Placental epithelial cell (primary cell): ENCODE measurements around the gene UPK1B. TPM values are rescaled to one million over a fixed set of nuclear protein-coding genes. Genes with fewer than 3 reads are reported as not detected.

Experiments used
- total RNA-seq: library from RNA; depleted of rRNA; stranded (reverse); fragments of >200 nt; gene quantifications from 2 replicates; pipeline ENCODE4 v1.2.3, GENCODE V29; 2012

The UPK1B gene
- 54.6 and 345 TPM in 2 replicates for total RNA-seq

DNA sequence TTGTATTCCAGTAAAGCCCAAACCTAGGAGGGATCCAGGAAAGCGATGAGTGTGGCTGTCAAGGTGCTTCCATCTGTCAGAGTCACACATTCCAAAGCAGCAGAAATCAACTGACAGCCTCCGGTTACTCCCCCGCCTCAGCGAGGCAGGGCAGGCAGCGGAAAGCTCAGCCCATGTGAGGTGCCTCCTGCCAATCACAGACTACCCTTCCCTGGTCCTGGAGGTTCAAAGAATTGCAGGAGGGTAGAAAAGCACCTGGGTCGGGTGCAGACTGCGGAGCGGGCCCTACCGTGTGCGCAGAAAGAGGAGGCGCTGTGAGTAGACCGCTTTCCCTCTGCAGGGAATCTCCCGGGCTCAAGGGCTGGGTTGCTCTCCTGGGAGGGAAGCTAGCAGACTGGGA, at the start of gene UPK1B:
Gene UPK1B, plus strand, starts transcription at position 274 of the 400 bp plus-strand sequence. CDS start 13,144 bp downstream, outside the sequence.

DNA sequence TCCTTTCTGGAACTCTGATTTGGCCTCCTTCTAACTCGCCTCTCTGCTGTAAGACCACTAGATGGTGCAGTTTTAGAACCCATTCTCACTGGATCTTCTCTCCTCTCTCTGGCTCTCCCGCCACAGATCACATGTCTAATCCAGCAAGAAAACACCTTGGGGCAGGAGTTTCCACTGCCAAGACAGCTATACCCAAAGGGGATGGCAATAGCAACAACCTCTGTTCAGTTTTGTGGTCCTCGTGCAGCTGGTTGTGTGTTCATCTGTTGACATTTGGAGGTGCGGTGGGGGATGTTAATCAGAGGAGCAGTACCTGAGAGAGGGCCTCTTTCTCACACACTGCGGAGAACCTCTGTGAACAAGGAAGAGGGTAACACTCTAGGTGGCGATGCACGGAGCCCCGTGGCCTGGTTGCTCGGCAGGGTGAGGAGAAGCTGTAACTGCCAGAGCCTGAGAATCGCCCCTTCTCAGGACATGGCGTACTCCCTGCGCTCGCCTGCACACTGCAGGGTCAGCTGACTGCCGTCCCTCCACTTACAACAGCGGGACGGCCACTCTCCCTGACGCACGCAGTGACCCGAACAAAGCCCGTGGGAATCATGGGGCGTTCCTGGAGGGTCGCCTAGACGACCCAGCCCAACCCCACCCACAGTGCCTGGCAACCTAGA, 27.8 kb upstream of the UPK1B start, which contains the start of gene TEX55:
Gene TEX55, plus strand, starts transcription at position 666 of the 668 bp plus-strand sequence. CDS start 25 bp downstream, outside the sequence.

DNA sequence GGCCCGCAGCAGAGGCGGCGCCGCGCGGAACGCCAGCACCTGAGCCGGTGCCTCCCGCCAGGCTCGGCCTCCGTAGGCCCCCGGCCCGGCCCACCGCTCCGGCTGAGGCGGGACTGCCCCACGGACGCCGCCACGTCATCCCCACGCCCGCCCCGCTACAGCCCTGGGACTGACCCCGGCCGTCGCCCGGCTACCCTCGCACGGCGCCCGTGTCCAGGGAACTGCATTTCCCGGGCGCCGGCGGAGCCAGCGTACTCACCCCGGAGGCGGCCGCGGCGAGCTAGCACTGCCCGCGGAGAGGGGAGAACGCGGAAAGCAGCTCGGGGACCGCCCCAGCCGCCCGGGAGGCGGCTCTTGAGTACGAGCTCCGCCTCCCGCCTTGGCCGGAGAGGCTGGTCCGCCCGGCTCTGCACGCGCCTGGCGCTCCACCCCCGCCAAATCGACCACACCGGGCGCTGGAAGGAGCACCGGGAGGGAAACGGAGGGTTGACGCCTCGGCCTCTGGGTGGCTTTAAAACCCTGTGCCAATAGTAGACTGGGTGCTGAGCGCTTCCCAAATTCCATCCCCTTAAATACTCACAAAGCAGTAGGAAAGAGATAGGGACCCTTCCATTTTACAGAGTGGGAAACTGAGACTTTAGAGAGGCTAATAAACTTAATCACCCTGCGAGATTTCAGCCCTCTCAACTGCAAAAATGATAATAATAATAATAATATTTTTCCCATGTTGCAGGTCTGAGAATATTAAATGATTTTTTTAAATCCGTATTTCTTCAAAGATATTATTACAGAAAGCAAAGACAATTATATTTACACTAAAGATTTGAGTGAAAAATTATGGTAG, 67.4 kb downstream of the UPK1B start, which contains the start of gene B4GALT4:
Gene B4GALT4, minus strand, starts transcription at position 288 of the 844 bp plus-strand sequence. CDS start 10,779 bp downstream, outside the sequence.

Other genes with a start within 250 kb of the UPK1B start
- under 0.01 and 0.11 TPM in 2 replicates for gene IGSF11, start 138.8 kb upstream of the UPK1B start, total RNA-seq
- gene TEX55, start 27.4 kb upstream of the UPK1B start, total RNA-seq, result not detected in 2 replicates
- gene B4GALT4, start 67.3 kb downstream of the UPK1B start, total RNA-seq, result 58.5 and 89.3 TPM in 2 replicates
- 20.4 and 40.5 TPM in 2 replicates for gene ARHGAP31, start 120.8 kb downstream of the UPK1B start, total RNA-seq